Activated naive CD8-positive, alpha-beta T cell (primary cell): ENCODE data around the gene SPATA25.
"Not testable (repeated sequence)": the region's sequence is repeated elsewhere in the genome, so short reads cannot be mapped to it uniquely, and the experiment has no call there.

Experiments
- H3K27ac Mint-ChIP-seq: one replicate; pipeline ENCODE4 v1.8.0; 2021; ENCODE audit warnings: mixed read lengths
- H3K27me3 Mint-ChIP-seq: one replicate; pipeline ENCODE4 v1.8.0; 2021; ENCODE audit warnings: mixed read lengths
- H3K36me3 Mint-ChIP-seq: one replicate; pipeline ENCODE4 v1.8.0; 2021; ENCODE audit warnings: mixed read lengths
- H3K4me1 Mint-ChIP-seq: one replicate; pipeline ENCODE4 v1.8.0; 2021; ENCODE audit warnings: low read depth, mixed read lengths
- H3K4me3 Mint-ChIP-seq: one replicate; pipeline ENCODE4 v1.8.0; 2021; ENCODE audit warnings: mild to moderate bottlenecking, mixed read lengths
- H3K9me3 Mint-ChIP-seq: one replicate; pipeline ENCODE4 v1.8.0; 2021; ENCODE audit warnings: low read depth, mixed read lengths

Gene SPATA25

DNA sequence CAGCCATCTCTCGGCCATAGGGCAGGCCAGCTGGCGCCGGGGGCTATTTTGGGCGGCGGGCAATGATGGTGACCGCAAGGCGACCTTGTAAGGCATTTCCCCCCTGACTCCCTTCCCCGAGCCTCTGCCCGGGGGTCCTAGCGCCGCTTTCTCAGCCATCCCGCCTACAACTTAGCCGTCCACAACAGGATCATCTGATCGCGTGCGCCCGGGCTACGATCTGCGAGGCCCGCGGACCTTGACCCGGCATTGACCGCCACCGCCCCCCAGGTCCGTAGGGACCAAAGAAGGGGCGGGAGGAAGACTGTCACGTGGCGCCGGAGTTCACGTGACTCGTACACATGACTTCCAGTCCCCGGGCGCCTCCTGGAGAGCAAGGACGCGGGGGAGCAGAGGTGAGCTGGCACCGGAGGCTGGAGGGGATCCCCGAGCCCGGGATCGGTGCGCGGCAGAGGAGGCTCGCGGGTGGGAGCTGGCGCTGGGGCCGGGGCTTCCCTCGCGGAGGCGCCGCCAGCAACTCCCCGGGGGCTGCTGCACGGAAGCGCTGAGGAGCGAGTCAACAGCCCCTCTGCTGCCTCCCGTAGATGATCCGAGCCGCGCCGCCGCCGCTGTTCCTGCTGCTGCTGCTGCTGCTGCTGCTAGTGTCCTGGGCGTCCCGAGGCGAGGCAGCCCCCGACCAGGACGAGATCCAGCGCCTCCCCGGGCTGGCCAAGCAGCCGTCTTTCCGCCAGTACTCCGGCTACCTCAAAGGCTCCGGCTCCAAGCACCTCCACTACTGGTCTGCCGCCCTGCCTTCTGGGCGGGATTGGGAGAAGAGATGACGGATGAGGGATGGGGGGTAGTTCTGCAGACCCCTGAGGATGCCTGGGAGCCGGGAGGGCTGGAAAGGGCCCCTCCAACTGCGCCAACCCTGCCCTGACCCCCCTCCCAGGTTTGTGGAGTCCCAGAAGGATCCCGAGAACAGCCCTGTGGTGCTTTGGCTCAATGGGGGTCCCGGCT lies 3.9 kb upstream of the SPATA25 start, which contains the start of the genes CTSA and NEURL2:
TSS of gene CTSA (plus strand) at position 351 of the 999 bp plus-strand sequence. CDS start at position 585, 234 bp downstream.
TSS of gene NEURL2 (minus strand) at position 224 of the 999 bp plus-strand sequence. CDS start at position 7, 217 bp downstream.
- H3K4me3 Mint-ChIP-seq: peak within 1 kb of the TSS; percentile 91
- H3K9me3 Mint-ChIP-seq: no peaks in the 10 kb centered on the region
- no peaks in the 10 kb centered on the region for H3K27me3 Mint-ChIP-seq
- H3K27ac Mint-ChIP-seq: peak within 1 kb of the TSS; percentile 90
- H3K36me3 Mint-ChIP-seq: no peaks in the 10 kb centered on the region
- H3K4me1 Mint-ChIP-seq: peaks cover 38% of the 10 kb centered on the region

DNA sequence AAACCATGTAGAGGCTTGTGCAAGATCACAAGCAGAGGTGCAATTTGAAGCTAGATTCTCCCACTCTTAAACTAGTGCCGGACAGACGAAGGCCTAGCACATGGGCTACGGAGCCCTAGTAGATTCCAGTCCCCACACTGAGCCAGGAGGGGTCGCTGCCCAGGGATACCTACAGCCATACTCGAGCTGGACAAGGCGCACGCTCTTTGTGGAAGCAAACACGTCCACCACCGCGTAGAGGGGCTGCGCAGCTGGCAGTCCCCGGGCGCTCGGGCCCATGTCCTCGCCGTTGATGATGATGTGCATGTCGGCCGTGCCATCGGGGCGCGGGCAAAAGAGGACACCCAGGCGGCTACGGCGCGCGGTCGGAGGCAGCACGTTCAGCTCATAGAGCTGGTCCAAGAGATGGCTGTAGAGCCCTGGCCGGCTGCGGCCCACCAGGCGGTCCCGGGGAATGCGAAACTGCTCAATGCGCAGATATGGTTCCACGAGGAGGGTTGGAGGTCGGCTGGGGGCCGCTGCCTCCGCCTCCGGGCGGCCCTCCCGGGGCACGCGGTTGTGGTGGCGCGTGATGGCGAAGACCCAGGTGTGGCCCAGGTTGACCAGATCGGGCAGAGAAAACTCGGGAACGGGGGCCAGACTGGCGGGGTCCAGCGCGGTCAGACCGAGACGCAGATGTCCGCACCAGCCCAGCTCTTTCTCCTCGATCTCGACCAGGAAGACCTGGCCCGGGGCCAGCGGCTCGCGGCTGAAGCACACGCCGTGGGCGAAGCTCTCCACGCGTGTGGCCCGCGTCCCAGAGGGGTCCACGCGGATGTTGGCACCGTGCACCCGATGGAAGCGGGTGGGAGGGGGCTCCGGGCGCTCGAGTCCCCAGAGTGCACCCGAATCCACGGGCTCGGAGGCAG lies 2.9 kb upstream of the SPATA25 start:
- peak overlapping the region; percentile 90 for H3K27ac Mint-ChIP-seq
- peak overlapping the region; percentile 91 for H3K4me3 Mint-ChIP-seq
- H3K4me1 Mint-ChIP-seq: peaks cover 44% of the 10 kb centered on the region
- no peaks in the 10 kb centered on the region for H3K9me3 Mint-ChIP-seq
- H3K27me3 Mint-ChIP-seq: no peaks in the 10 kb centered on the region
- H3K36me3 Mint-ChIP-seq: no peaks in the 10 kb centered on the region

DNA sequence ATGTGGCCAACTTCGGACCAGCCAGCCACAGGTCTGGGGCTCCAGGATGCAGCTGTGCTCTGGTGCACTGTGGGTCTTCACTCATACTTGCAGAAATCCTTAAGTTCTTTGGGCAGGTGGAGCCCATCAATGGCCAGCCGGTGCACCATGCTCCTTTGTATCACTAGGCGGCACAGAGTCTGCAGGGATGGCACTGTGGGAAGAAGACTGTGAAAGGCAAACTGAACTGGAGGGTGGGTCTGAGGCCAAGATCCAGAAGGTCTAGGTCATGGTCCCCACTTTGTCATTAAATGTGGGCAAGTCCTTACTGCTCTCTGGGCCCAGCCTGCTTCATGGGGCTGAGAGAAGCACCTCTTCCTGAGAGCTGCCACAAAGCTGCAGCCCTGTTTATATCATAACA lies 1.3 kb upstream of the SPATA25 start:
- H3K27ac Mint-ChIP-seq: no peak overlapping the region
- H3K4me3 Mint-ChIP-seq: no peak overlapping the region
- no peaks in the 10 kb centered on the region for H3K27me3 Mint-ChIP-seq
- peaks cover 2% of the 10 kb centered on the region for H3K36me3 Mint-ChIP-seq
- H3K9me3 Mint-ChIP-seq: no peaks in the 10 kb centered on the region
- peaks cover 48% of the 10 kb centered on the region for H3K4me1 Mint-ChIP-seq

- no peaks in the 10 kb centered on the region for H3K27me3 Mint-ChIP-seq
- H3K4me3 Mint-ChIP-seq: no peak overlapping the region
- H3K36me3 Mint-ChIP-seq: peaks cover 2% of the 10 kb centered on the region
- H3K4me1 Mint-ChIP-seq: peaks cover 47% of the 10 kb centered on the region
- H3K9me3 Mint-ChIP-seq: no peaks in the 10 kb centered on the region
- H3K27ac Mint-ChIP-seq: peak overlapping the region; percentile 66
Observed at GRCh38 chr20:45886590-45887345, 654 bp downstream of the SPATA25 start.

- H3K27me3 Mint-ChIP-seq: no peaks in the 10 kb centered on the region
- peak overlapping the region; percentile 85 for H3K4me3 Mint-ChIP-seq
- H3K4me1 Mint-ChIP-seq: peaks cover 44% of the 10 kb centered on the region
- H3K27ac Mint-ChIP-seq: peak overlapping the region; percentile 75
- H3K36me3 Mint-ChIP-seq: peaks cover 5% of the 10 kb centered on the region
- no peaks in the 10 kb centered on the region for H3K9me3 Mint-ChIP-seq
Observed at GRCh38 chr20:45883100-45883469, 4.3 kb downstream of the SPATA25 start.

DNA sequence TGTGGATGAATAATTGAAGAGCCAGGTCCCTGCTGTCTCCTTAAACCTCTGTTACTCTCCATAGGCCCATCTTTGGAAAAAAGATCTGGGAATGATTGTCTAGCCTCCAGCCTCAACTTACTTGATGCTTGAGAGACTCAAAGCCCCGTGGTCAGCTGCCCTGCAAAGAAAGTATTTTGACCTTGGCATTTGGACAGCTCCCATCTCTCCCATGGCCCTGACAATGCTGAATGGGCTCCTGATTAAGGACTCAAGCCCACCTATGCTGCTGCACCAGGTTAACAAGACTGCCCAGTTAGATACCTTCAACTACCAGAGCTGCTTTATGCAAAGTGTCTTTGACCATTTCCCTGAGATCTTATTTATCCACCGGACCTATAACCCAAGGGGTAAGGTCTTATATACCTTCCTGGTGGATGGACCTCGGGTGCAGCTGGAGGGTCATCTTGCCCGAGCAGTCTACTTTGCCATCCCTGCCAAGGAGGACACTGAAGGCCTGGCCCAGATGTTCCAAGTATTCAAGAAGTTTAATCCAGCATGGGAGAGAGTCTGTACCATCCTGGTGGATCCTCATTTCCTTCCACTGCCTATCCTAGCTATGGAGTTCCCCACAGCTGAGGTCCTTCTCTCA lies 4.8 kb downstream of the SPATA25 start:
- Mint-ChIP-seq H3K27ac (peak overlapping the region; percentile 75), H3K9me3 (no peaks in the 10 kb centered on the region), H3K27me3 (no peaks in the 10 kb centered on the region), H3K4me1 (peaks cover 42% of the 10 kb centered on the region), H3K36me3 (peaks cover 5% of the 10 kb centered on the region), H3K4me3 (peak overlapping the region; percentile 85)

DNA sequence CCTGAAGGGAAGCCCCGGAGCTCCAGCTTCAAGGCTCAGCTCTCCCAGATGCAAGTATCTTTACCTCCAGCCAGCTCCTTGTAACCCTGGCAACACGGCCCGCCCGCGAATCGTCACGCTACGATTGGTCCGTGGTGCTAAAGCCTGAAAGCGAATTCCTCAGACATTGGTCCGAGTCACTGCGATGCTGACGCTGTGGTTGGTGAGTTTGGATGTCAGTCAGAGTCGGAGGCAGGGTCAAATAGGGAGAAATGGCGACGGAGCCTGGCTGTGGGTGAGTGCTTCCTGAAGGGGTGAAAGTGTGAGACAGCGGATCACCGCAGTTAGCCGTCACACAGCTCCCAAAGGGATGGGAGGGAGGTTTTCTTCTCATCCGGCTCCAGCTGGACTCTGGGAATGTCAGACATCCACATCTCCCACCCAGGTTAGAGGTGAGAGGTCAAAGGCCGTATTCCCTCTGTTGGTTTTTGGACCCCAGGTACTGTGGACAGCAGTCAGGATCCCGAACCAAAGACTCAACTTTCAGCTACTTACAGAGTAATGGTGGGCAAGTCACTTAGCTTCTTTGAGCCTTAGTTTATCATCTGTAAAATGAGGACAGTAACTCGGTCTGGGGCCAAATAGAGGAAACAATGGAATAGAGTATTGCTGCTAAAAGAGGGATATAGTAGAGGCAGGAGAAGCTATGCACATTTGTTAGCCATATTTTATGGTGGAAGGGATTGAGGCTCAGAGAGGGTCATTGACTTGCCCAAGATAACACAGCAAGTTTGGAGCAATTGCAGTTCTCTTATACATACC lies 6.2 kb downstream of the SPATA25 start, which contains the start of gene ZSWIM1:
TSS of gene ZSWIM1 (plus strand) at position 240 of the 801 bp plus-strand sequence. CDS start 1,366 bp downstream, outside the sequence.
- Mint-ChIP-seq H3K4me1 (peaks cover 38% of the 10 kb centered on the region), H3K9me3 (no peaks in the 10 kb centered on the region), H3K27me3 (no peaks in the 10 kb centered on the region), H3K4me3 (peak within 1 kb of the TSS; percentile 95), H3K27ac (peak within 1 kb of the TSS; percentile 95), H3K36me3 (peaks cover 5% of the 10 kb centered on the region)

DNA sequence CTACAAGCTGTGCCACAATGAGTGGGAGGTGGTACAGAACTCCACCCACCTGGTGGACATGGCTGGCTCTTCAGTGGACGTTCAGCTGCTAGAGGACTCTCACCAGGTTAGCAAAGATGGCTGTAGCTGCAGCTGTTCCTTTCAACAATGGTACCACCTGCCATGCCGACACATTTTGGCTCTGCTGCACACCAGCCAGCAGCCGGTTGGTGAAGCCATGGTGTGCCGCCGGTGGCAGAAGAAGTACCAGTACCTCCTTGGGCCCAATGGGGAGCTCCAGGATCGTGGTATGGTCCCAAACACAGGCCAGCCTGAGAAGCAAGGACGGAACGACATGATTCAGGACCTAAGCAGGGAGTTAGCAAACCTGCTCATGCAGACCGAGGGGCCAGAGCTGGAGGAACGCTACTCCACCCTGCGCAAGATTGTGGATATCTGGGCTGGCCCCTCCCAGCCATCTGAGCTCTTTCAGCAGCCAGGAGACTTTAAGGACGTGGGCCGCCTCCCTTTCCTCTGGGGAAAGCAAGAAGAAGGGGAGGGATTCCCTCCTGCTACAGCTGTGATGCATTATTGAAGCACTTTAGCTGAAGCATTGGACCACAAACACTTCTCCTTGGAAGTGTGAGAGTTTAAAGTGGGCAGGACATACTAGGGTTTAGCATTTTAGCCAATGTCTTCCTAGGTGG lies 9.2 kb downstream of the SPATA25 start:
- H3K27me3 Mint-ChIP-seq: no peaks in the 10 kb centered on the region
- no peak overlapping the region for H3K27ac Mint-ChIP-seq
- H3K9me3 Mint-ChIP-seq: no peaks in the 10 kb centered on the region
- peaks cover 5% of the 10 kb centered on the region for H3K36me3 Mint-ChIP-seq
- peaks cover 22% of the 10 kb centered on the region for H3K4me1 Mint-ChIP-seq
- no peak overlapping the region for H3K4me3 Mint-ChIP-seq

- Mint-ChIP-seq H3K9me3 (no peaks in the 10 kb centered on the region), H3K27me3 (no peaks in the 10 kb centered on the region), H3K4me1 (no peaks in the 10 kb centered on the region), H3K27ac (no peak overlapping the region), H3K36me3 (peaks cover 8% of the 10 kb centered on the region), H3K4me3 (no peak overlapping the region)
Observed at GRCh38 chr20:45874576-45874975, 12.8 kb downstream of the SPATA25 start.

DNA sequence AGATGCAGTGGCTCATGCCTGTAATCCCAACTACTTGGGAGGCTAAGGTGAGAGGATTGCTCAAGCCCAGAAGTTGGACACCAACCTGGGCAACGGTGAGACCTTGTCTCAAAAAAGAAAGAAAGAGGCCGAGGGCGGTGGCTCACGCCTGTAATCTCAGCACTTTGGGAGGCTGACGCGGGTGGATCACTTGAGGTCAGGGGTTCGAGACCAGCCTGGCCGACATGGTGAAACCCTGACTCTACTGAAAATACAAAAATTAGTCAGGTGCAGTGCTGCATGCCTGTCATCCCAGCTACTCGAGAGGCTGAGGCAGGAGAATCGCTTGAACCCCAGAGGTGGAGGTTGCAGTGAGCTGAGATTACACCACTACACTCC lies 13.3 kb downstream of the SPATA25 start:
- H3K27ac Mint-ChIP-seq, H3K4me1 Mint-ChIP-seq: not testable (repeated sequence)

GRCh38 chr20:45873409-45874103 lies 13.9 kb downstream of the SPATA25 start:
- Mint-ChIP-seq H3K4me1 (no peaks in the 10 kb centered on the region), H3K9me3 (no peaks in the 10 kb centered on the region), H3K27me3 (no peaks in the 10 kb centered on the region), H3K27ac (no peak overlapping the region), H3K4me3 (no peak overlapping the region), H3K36me3 (peaks cover 8% of the 10 kb centered on the region)

More for the DNA sequence above, 13.3 kb downstream of the SPATA25 start:
- H3K27me3 Mint-ChIP-seq, H3K9me3 Mint-ChIP-seq, H3K36me3 Mint-ChIP-seq, H3K4me3 Mint-ChIP-seq: not testable (repeated sequence)

DNA sequence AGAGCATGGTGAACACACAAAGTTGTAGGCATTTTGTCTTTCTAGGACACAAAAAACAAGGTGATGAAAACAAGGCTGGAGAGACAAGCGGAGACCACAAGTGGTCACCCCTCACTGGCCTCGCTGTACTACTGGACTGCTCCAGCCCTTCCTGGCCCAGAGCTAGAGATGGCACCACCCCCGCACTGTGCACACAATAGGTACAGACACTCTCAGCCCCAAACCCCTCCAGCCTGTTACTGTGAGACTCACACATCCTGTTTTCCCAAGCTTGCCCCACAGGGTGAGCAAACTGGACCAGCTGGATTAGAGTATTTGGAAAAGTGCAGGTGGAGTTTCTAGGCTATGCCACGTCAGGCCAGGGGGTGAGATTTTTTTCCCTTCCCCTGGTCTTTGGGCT lies 14.8 kb downstream of the SPATA25 start:
- Mint-ChIP-seq H3K9me3 (no peaks in the 10 kb centered on the region), H3K27me3 (no peaks in the 10 kb centered on the region), H3K36me3 (peaks cover 8% of the 10 kb centered on the region), H3K4me3 (no peak overlapping the region), H3K4me1 (no peaks in the 10 kb centered on the region), H3K27ac (no peak overlapping the region)
